ENCODE data around the gene ISG20.

The ISG20 gene

GRCh38 chr15:88605189-88606069 is 33.4 kb upstream of the ISG20 start:
- H3K27me3 ChIP-seq = peaks cover 31% of the 10 kb centered on the region
- peaks cover 1% of the 10 kb centered on the region for H3K4me1 ChIP-seq
- TF ChIP-seq, protein P1, sequence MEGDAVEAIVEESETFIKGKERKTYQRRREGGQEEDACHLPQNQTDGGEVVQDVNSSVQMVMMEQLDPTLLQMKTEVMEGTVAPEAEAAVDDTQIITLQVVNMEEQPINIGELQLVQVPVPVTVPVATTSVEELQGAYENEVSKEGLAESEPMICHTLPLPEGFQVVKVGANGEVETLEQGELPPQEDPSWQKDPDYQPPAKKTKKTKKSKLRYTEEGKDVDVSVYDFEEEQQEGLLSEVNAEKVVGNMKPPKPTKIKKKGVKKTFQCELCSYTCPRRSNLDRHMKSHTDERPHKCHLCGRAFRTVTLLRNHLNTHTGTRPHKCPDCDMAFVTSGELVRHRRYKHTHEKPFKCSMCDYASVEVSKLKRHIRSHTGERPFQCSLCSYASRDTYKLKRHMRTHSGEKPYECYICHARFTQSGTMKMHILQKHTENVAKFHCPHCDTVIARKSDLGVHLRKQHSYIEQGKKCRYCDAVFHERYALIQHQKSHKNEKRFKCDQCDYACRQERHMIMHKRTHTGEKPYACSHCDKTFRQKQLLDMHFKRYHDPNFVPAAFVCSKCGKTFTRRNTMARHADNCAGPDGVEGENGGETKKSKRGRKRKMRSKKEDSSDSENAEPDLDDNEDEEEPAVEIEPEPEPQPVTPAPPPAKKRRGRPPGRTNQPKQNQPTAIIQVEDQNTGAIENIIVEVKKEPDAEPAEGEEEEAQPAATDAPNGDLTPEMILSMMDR (IDR thresholded peaks at IDR 0.05; ENCODE audit: low read depth, low read length) = no peak
- H3K4me3 ChIP-seq (ENCODE audit: low read depth, low read length) = peak overlapping the region; percentile 63
- peak; percentile 47 for DNase-seq
- H3K9me3 ChIP-seq = no peaks in the 10 kb centered on the region
- H3K36me3 ChIP-seq = no peaks in the 10 kb centered on the region

DNA sequence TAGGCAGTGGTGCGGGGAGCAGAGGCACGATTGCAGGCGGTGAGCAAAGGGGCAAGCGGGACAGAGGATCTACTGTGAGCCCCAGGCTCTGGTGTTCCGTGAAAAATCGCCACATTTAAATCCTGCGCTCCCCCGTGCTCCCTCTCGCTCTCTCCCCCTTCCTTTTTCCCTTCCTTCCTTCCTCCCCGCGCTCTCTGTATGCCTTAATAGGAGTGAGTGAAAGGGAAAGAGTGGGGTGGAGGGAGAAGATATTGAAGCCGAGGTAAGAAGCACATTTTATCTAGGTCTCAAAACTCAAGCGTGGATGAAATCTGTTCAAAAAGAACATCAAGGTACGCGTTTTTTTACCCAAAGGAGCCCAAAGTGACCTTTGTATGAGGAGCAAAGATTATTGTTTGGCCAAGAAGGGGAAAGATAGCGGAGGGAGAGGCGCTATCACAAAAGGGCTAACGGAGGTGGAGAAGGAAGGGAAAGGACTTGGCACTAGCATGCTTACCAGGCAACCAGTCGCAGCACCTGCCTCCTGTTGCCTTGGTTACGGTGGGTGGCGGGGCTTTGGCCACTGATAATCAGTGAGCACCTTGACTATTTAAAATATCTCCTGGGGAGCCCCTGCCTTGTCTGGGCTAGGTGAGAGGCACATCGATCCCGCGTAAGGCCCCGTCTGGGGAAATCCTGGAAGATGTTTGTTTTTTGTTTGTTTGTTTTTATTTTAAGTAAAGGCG is 32.6 kb upstream of the ISG20 start:
- Histone ChIP-seq H3K27me3 (peaks cover 31% of the 10 kb centered on the region), H3K4me1 (peaks cover 7% of the 10 kb centered on the region), H3K9me3 (no peaks in the 10 kb centered on the region), H3K36me3 (no peaks in the 10 kb centered on the region), H3K4me3 (ENCODE audit: low read depth, low read length) (peak overlapping the region; percentile 63)
- TF ChIP-seq, protein P1 (IDR thresholded peaks at IDR 0.05; ENCODE audit: low read depth, low read length) = no peak
- no peak for DNase-seq

GRCh38 chr15:88607951-88608350 is 30.9 kb upstream of the ISG20 start:
- DNase-seq = no peak
- H3K27me3 ChIP-seq = peaks cover 31% of the 10 kb centered on the region
- no peaks in the 10 kb centered on the region for H3K36me3 ChIP-seq
- no peak overlapping the region for H3K4me3 ChIP-seq (ENCODE audit: low read depth, low read length)
- TF ChIP-seq, protein P1 (IDR thresholded peaks at IDR 0.05; ENCODE audit: low read depth, low read length) = no peak
- no peaks in the 10 kb centered on the region for H3K9me3 ChIP-seq
- H3K4me1 ChIP-seq = peaks cover 7% of the 10 kb centered on the region

DNA sequence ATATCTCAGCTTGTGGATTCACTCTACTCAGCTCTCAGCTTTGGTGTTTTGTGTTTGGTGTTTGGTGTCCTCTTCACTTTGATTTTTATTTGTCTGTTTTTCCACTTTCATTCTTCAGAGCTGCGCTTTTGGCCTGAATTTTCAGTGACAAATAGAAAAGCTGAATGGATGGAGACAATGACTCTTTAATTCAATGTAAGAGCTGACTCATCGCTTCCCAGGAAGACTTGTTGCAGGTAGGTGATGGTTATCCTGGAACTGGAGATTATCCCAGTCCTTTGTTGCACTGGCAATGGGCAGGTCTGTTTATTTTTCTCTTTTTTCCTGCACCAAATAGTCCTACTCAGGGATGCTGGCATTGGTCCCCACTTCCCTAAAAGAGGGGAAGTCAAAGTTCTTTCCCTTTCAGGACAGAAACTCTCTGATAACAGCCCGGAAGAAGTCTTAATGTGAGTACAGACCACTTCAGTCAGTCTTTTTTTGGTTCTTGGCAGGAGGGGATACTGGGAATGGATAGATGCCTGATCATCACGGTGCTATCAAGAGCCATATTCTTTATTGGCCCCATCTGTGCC is 30.1 kb upstream of the ISG20 start:
- peaks cover 7% of the 10 kb centered on the region for H3K4me1 ChIP-seq
- H3K36me3 ChIP-seq = no peaks in the 10 kb centered on the region
- H3K27me3 ChIP-seq = peaks cover 29% of the 10 kb centered on the region
- H3K4me3 ChIP-seq (ENCODE audit: low read depth, low read length) = no peak overlapping the region
- no peak for DNase-seq
- H3K9me3 ChIP-seq = no peaks in the 10 kb centered on the region
- TF ChIP-seq, protein P1 (IDR thresholded peaks at IDR 0.05; ENCODE audit: low read depth, low read length) = no peak

GRCh38 chr15:88609344-88610090 is 29.3 kb upstream of the ISG20 start:
- Histone ChIP-seq H3K27me3 (peaks cover 20% of the 10 kb centered on the region), H3K4me1 (peaks cover 7% of the 10 kb centered on the region), H3K4me3 (ENCODE audit: low read depth, low read length) (no peak overlapping the region), H3K36me3 (no peaks in the 10 kb centered on the region), H3K9me3 (no peaks in the 10 kb centered on the region)
- no peak for DNase-seq
- TF ChIP-seq, protein P1 (IDR thresholded peaks at IDR 0.05; ENCODE audit: low read depth, low read length) = no peak

Measured in BE2C (cell line).